Retina (tissue), 1 donor: ENCODE data around the gene FPR2.
"Not testable (repeated sequence)": the region's sequence is repeated elsewhere in the genome, so short reads cannot be mapped to it uniquely, and the experiment has no call there.

Source experiments
- DNase-seq: peaks from one replicate; pipeline ENCODE4 v3.0.0-alpha.2; 2016

FPR2 gene

GRCh38 chr19:51784922-51785690 lies 24.1 kb downstream of the FPR2 start:
- no peak for DNase-seq

DNA sequence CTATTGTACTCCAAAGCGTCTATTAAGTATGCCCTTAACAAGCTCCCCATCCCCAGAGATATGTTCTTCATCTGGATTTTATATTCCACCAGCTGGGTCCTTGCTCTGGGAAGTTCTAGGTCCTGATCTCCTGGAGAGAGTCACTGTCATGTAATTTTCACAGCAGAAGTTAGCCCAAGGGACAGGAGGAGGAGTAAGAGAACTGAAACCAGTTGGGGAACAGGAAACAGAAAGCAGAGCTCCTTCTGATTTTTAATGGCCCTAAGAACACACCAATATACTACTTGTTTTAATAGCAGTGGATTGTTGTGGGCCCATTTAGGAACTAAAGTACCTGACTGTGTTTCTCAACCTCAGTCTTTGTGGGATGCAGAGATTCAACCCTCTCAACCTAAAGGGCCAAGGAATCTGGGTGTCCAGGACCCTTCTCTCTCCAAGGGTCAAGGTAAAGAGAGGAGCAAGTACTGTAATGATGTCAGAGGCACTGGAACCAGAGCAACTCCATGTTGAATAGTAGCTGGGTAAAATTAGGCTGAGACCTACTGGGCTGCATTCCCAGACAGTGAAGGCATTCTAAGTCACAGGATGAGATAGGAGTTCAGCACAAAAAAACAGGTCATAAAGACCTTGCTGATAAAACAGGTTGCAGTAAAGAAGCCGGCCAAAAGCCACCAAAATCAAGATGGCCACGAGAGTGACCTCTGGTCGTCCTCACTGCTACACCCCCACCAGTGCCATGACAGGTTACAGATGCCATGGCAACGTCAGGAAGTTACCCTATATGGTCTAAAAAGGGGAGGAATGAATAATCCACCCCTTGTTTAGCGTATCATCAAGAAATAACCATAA lies 25.9 kb downstream of the FPR2 start:
- no peak for DNase-seq

GRCh38 chr19:51788029-51788428 lies 27.0 kb downstream of the FPR2 start:
- DNase-seq = no peak

- DNase-seq = no peak
Observed at GRCh38 chr19:51789061-51789795, 28.2 kb downstream of the FPR2 start.

- no peak for DNase-seq
Observed at GRCh38 chr19:51792932-51793331, 32.0 kb downstream of the FPR2 start.

- DNase-seq = no peak
Observed at GRCh38 chr19:51793994-51794393, 33.0 kb downstream of the FPR2 start.

DNA sequence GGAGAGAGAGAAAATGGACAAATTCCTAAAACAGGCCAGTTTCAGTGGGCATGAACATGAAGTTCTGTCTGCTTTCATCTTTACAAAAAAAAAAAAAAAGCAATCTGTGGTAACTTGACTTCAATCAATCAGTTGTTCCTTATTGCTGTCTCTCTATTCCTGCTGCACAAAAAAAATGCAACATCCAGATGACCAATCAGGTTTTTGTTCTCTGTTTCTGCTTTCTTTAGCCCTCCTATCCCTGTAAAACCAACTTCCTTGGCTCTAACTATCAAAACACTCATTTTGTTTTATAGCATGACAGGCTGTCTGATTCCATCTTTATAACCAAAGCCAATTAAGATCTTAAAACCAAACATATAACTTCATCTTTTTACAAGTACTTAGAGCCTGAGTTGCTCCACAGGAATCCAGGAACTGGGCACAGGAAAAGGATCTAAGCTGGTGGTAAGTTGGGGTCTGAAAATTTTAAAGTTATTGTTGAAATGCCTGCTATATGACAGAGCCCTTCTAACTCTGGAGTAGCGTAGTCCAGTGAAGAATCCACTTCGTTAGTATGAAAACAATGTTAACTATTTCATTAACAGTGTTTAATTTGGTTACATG lies 34.0 kb downstream of the FPR2 start, which contains the start of gene FPR3:
Gene FPR3, plus strand, starts transcription at position 273 of the 606 bp plus-strand sequence. CDS start 28,592 bp downstream, outside the sequence.
- DNase-seq = no peak

DNA sequence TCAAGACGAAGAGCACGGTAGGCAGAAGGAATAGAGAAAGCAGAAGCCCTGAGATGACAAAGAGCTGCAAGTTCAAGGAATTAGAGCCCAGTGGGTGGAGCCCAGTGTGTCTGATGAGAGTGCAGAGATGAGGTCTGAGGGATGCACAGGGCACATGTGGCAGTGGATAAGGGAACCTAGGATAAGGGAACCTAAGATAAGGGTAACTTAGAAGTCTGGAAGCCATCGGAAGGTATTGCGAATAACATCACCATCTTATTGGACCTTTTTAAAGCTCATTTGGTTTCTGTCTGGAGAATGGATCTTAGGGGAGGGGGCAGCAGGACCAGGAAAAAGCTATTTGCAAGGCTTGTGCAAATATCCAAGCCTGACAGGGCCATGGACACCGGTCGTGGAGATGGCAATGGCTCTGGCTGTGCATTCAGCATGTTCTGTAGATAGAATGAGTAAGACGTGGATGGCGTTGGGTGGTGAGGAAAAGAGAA lies 35.3 kb downstream of the FPR2 start:
- no peak for DNase-seq

DNA sequence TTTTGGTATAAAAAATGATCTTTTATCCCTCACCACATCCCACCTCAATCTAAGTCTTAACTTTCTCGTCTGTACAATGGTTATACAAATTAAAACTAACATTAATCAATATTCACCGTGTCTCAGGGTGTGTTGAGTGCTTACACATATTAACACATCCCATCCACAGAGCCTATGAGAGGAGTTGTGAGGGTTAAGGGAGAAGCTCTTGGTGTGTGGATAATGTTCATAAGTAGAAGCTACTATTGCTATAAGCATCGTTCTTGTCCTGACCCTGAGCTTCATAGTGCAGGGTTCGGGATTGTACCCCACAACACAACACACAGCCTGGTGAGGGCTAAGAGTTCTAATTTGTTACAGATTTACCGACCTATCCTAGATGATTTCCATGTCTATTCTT lies 36.5 kb downstream of the FPR2 start:
- DNase-seq = no peak

GRCh38 chr19:51798062-51798461 lies 37.1 kb downstream of the FPR2 start:
- DNase-seq = no peak

DNA sequence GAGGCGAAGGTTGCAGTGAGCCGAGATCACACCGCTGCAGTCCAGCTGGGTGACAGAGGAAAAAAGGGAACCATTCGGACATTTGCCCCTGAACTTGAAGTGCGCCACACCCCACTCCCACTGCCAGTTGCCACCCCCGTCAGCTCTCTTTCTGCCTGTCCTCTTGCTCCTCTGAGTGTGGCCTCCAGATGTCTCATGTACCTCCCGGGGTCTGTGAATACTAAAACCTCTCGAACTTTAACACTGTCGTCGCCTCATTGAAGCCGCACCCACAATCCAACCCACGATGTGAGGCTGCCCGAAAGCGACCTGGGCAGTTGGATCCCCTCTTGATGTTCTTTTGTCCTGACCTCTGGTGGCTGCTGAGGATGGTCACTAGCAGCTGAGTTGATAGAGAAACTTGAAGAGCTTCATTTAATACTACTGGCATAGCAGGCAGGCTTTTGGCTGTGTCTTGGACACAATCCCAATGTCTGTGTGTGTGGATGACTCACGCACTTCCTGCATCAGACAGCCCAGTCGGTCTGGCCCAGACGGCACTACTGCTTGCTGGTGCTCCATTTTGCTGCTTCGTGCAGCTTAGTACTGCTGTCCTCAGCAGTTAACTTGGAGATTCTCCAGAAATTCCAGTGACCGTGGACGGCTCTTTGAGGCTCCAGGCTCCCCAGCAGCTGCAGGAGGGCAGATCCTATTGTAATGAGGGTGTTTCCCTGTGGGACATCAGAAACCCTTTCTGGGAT lies 38.2 kb downstream of the FPR2 start:
- no peak for DNase-seq

DNA sequence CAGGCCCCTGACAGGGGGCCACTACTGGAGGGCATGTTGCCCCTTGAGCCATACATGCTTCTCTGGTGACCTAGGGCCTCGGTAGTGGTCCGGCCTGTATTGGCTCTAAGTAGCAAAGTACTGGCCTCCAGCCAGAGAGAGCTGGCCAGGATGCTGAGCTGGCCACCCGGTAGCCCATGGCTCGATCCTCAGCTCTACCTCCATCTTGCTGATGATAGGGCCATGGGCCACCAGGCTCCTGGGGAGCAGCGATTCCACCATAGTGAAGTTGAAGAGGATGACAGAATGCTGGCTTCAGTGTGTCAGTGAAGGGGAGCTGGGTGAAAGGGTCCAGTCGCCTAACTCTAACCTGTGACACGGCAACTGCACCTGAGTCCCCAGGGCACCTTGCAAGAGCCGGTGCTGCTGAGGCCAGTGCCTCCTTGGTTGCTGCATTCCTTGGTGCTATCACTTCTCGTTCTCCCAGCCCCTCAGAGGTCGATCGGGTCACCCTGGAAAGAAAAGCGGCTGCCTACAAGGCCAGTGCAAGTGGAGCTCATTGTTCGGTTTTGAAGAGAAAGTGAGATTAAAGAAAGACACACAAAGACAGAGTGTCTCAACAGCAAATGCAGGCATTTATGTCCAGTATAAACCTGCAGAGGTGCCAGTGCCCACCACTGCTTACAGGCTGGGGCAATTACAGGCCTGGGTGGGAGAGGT lies 38.9 kb downstream of the FPR2 start:
- DNase-seq = no peak

- DNase-seq = no peak
Observed at GRCh38 chr19:51800473-51801244, 39.7 kb downstream of the FPR2 start.

DNA sequence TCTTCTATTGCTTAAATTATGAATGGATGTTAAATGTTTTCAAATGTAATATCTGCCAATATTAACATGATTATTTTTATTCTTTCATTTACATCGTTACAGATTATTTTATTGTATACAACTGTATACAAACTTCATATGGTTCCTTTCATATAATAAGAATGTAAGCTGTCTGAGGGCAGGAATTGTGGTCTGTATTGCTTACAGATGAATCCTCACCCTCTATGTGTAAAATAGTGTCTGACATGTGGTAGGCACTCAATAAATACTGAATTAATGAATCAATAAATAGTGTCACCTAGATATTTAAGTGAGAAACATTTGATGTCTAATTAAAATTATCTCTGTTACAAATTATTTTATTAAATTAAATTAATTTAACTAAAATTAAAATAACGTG lies 41.8 kb downstream of the FPR2 start:
- no peak for DNase-seq

DNA sequence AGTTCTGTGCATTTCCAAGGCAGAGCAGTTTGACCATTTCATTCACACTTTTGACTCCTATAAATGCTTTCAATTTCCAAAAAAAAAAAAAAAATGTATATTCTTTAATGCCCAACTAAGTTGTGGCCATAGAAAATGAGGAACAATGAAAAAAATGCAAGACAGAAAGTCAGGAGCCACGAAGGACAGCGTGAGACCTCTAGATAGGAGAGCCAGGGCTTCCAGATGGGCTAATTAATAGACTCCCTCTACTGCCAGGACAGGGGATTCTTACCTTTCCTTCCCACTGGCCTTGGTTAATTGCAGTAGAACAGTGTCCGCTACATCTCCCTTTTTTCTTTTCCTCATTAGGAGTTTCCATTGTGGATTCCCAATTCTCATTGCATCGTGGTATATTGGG lies 42.5 kb downstream of the FPR2 start:
- DNase-seq = no peak

DNA sequence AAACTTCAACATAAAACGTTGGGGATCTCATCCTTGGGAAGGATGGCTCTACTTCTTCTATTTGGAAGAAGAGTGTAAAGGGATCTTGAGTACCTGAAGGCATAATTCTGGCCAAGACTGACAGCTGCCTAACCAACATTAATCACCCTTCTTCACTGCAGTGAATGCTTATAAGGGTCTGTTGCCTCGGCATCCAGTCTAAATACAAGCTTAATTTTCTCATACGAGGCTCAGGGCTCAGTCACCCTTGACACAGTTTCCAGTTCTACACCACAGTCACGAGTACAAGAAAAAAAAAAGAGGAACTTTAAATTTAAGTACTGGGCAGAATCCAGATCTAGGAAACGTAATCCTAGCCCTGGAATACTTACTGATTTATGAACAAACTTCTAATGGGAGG lies 43.0 kb downstream of the FPR2 start:
- no peak for DNase-seq

- not testable (repeated sequence) for DNase-seq
Observed at GRCh38 chr19:51804789-51805188, 43.8 kb downstream of the FPR2 start.

- not testable (repeated sequence) for DNase-seq
Observed at GRCh38 chr19:51805396-51805795, 44.4 kb downstream of the FPR2 start.

- DNase-seq = not testable (repeated sequence)
Observed at GRCh38 chr19:51806571-51806970, 45.6 kb downstream of the FPR2 start.

- DNase-seq = no peak
Observed at GRCh38 chr19:51807111-51807701, 46.2 kb downstream of the FPR2 start.
